Renal cortex interstitium (tissue), 15 donors: ENCODE data around the gene OR13D1. TPM values are rescaled to one million over a fixed set of nuclear protein-coding genes. Genes with fewer than 3 reads are reported as not detected.
"Not testable (repeated sequence)": the region's sequence is repeated elsewhere in the genome, so short reads cannot be mapped to it uniquely, and the experiment has no call there.

Experiments
- DNase-seq, 11 donors: peaks; one replicate each; pipeline ENCODE4 v3.0.0-alpha.2; 2013; ENCODE audit warnings: low read depth in 9 of 11, low spot score in 4 of 11; ENCODE audit errors: extremely low read depth in 1 of 11
- long read RNA-seq, 16 experiments: transcript quantifications; one replicate each; lab custom pipeline, GENCODE V29; 2026
- polyA plus RNA-seq, 3 donors: library from polyadenylated mRNA; unstranded; fragments of 120-200 nt; gene quantifications; one replicate each; pipeline ENCODE4 v1.2.1, GENCODE V29; 2013; ENCODE audit not compliant: insufficient read length in 3 of 3

The OR13D1 gene
- polyA plus RNA-seq: not detected
- long read RNA-seq, donor 1: 0 reads
- long read RNA-seq, donor 2: 0 reads
- long read RNA-seq, donor 3: 0 reads
- long read RNA-seq, donor 4: 0 reads
- long read RNA-seq, donor 5: 0 reads
- long read RNA-seq, donor 6: 0 reads
- long read RNA-seq, donor 7: 0 reads
- long read RNA-seq, donor 8: 0 reads
- long read RNA-seq, donor 9: 0 reads
- long read RNA-seq, donor 10: 0 reads
- long read RNA-seq, donor 11: 0 reads
- long read RNA-seq, donor 12: 0 reads
- long read RNA-seq, donor 13: 0 reads
- long read RNA-seq, donor 14: 0 reads
- long read RNA-seq, donor 15: 0 reads
- long read RNA-seq, donor 16: 0 reads

GRCh38 chr9:104694218-104694617 is at the start of gene OR13D1:
TSS of gene OR13D1 (plus strand) at chr9:104694518. CDS start at chr9:104694518, 0 bp downstream.
- no peak for DNase-seq

DNA sequence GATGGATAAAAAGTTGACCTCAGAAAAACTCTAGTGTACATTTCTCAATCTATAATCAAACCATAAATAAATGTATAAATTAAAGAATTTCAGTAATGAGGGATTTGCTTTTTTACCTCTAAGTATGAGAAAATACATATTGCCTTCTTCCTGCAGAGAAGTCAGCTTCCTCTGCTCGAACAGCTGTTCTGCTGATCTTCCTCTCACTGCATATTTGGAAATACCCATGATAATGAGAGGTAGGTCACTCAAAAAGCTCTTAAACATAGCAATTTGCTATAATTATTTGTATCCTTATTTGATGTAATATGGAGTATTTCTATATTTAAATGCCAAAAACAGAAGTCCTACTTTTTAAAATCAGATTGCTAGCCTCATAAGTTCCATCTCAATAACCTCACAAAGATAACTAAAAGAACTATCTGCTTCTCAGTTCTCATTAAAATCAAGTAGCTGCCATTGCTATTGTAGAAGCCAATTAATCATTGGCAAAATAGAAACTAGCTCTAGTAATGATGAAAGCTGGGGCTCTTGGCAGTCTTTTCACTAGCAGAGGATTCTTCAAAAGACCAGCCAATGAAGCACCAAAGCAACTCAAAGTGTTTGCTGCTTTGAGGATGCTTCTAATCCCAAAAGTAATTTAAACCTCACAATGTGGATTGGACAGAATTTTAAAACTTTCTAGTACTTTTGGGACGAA is 35.7 kb upstream of the OR13D1 start:
- no peak for DNase-seq

GRCh38 chr9:104675611-104676010 is 18.7 kb upstream of the OR13D1 start:
- peak in 1 of 11 donors; percentile 2 for DNase-seq

GRCh38 chr9:104682642-104683041 is 11.7 kb upstream of the OR13D1 start:
- peak; percentile 4 to 52 (median 17) for DNase-seq

- no peak for DNase-seq
Measured at GRCh38 chr9:104686081-104686480, 8.2 kb upstream of the OR13D1 start.

GRCh38 chr9:104700306-104700705 is 6.0 kb downstream of the OR13D1 start:
- DNase-seq: no peak

- DNase-seq: not testable (repeated sequence)
Measured at GRCh38 chr9:104708737-104709136, 14.4 kb downstream of the OR13D1 start.

DNA sequence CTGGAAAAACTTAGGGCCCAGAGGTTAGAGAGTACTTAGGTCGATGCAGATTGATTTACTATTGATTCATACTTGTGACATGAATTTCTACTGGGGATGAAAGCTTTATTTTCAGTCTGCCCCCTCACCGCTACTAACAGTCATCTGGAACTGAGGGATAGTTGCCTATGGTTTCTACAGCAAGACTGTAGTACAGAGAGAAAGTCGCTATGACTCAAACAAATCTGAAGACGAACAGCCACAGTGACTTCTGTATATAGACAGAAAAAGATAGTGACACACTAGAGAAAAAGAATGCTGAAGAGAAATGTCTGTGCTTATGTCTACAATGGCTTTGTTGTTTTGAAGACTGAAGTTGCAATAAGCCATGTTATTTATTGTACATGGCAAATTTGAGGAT is 17.3 kb downstream of the OR13D1 start:
- no peak for DNase-seq

- no peak for DNase-seq
Measured at GRCh38 chr9:104725014-104725413, 30.7 kb downstream of the OR13D1 start.

- no peak for DNase-seq
Measured at GRCh38 chr9:104738452-104738851, 44.1 kb downstream of the OR13D1 start.

DNA sequence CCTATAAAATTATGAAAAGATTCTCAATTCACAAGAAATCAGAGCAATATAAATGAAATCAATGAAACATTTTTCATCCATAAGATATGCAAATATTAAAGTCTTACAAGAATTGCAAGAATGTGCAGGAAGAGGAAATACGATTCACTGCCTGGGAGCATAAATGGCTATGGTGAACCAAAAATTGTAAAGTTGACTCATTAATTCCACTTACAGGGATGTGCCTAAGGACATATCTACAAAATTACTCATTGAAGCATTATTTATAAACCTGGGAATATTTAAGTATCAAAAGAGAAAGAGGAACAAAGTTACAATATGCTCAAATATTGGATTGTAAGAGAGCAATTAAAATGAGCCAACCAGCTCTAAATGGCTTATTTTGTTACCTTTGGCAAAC is 46.3 kb downstream of the OR13D1 start:
- DNase-seq: no peak

- peak in 8 of 11 donors; percentile 40 to 66 (median 55) for DNase-seq
Measured at GRCh38 chr9:104743376-104743985, 49.2 kb downstream of the OR13D1 start.

Other genes starting within 250 kb of the OR13D1 start
- not detected for gene OR13F1, start 190.3 kb upstream of the OR13D1 start, polyA plus RNA-seq
- not detected for gene OR13C4, start 167.3 kb upstream of the OR13D1 start, polyA plus RNA-seq
- gene OR13C3, start 157.7 kb upstream of the OR13D1 start, polyA plus RNA-seq: not detected
- gene OR13C8, start 125.3 kb upstream of the OR13D1 start, polyA plus RNA-seq: not detected
- gene OR13C5, start 95.1 kb upstream of the OR13D1 start, polyA plus RNA-seq: not detected
- gene OR13C2, start 88.9 kb upstream of the OR13D1 start, polyA plus RNA-seq: not detected
- not detected for gene OR13C9, start 76.3 kb upstream of the OR13D1 start, polyA plus RNA-seq
- 10 to 100 TPM; 46.8 to 60.2 (median 48.4) TPM for gene NIPSNAP3A, start 53.2 kb downstream of the OR13D1 start, polyA plus RNA-seq
- gene NIPSNAP3B, start 69.6 kb downstream of the OR13D1 start, polyA plus RNA-seq: 10 to 100 TPM in 2 of 3 donors, 1 to 10 TPM in 1; 9.2 to 16.3 (median 12.6) TPM
- gene ABCA1, start 233.6 kb downstream of the OR13D1 start, polyA plus RNA-seq: 10 to 100 TPM in 1 of 3 donors, 1 to 10 TPM in 2; 9.6 to 10.3 (median 9.6) TPM